ENCODE results near the gene FLNA.

DNA sequence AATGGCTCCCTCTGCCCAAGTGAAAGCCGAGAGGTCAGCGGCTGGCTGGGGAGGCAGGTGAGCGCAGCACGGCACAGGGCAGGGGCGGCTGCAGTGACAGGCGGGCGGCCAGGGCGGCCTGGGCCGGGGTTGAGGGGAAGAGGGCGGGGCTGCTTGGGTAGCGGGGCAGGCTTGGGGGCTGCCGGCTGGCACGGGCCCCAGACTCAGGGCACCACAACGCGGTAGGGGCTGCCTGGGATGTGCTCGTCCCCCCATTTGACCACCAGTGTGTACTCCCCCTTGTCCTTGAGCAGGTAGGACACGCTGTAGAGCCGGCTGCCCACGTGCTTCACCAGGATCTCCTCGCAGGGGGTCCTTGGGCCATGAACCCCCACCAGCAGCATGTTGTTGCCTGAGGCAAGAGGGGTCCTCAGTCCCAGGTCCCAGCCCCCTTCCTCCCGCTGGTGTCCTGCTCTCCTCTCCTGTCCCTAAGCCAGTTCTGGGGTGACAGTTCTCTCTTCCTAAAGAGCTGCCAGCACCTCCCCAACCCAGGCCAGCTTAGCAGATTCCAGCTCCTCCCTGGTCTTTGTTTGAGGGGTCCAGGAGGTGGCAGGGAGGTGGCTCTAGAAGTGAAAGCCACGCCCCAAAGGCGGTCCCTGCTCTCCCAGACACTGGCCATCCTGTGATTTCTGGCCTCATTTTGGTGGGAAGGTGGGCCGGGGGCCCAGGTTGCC lies 25.6 kb downstream of the FLNA start:
- TF ChIP-seq, protein P1, sequence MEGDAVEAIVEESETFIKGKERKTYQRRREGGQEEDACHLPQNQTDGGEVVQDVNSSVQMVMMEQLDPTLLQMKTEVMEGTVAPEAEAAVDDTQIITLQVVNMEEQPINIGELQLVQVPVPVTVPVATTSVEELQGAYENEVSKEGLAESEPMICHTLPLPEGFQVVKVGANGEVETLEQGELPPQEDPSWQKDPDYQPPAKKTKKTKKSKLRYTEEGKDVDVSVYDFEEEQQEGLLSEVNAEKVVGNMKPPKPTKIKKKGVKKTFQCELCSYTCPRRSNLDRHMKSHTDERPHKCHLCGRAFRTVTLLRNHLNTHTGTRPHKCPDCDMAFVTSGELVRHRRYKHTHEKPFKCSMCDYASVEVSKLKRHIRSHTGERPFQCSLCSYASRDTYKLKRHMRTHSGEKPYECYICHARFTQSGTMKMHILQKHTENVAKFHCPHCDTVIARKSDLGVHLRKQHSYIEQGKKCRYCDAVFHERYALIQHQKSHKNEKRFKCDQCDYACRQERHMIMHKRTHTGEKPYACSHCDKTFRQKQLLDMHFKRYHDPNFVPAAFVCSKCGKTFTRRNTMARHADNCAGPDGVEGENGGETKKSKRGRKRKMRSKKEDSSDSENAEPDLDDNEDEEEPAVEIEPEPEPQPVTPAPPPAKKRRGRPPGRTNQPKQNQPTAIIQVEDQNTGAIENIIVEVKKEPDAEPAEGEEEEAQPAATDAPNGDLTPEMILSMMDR (conservative IDR thresholded peaks at IDR 0.05): no peak
- no peak for TF ChIP-seq ZFX (IDR thresholded peaks at IDR 0.05)
